Measurements from ENCODE around the gene IPO4. TPM values are rescaled to one million over a fixed set of nuclear protein-coding genes. Genes with fewer than 3 reads are reported as not detected.

IPO4 gene
- total and polyA plus RNA-seq, 10 of the 15 experiments (the other 5 are each of a cell fraction or from before 2014, with no cell fraction given), result 7.8 to 139 (median 37.6) TPM

- no peak for TF ChIP-seq SMAD1 (IDR thresholded peaks at IDR 0.05; ENCODE audit: low read depth, partially characterized antibody)
- peak; percentile 89 for TF ChIP-seq CHD2 (IDR thresholded peaks at IDR 0.05; ENCODE audit: borderline replicate concordance, low read depth, low read length)
- peak; percentile 53 for TF ChIP-seq MEF2B (IDR thresholded peaks at IDR 0.05; ENCODE audit: partially characterized antibody, poor library complexity, severe bottlenecking)
- peak; percentile 36 for TF ChIP-seq PBX3 (IDR thresholded peaks at IDR 0.05; ENCODE audit: insufficient replicate concordance, low read depth, low read length)
- TF ChIP-seq RUNX3 (IDR thresholded peaks at IDR 0.05; ENCODE audit: low read length), result peak; percentile 98
- peak; percentile 88 for TF ChIP-seq MYC (IDR thresholded peaks at IDR 0.05; ENCODE audit: insufficient read depth, insufficient read length, insufficient replicate concordance, low read length, severe bottlenecking)
- TF ChIP-seq EED (IDR thresholded peaks at IDR 0.05; ENCODE audit: low read depth), result peak; percentile 46; the same call in 1 of the 2 replicates
- no peak for TF ChIP-seq ZBTB4 (CRISPR knock-in tag; IDR thresholded peaks at IDR 0.05)
- TF ChIP-seq ELK1 (IDR thresholded peaks at IDR 0.05; ENCODE audit: low read depth, low read length), result peak; percentile 98
- peak; percentile 75 for TF ChIP-seq PKNOX1 (IDR thresholded peaks at IDR 0.05)
- peak; percentile 62; the same call in 1 of the 2 replicates for TF ChIP-seq FOXM1 (IDR thresholded peaks at IDR 0.05; ENCODE audit: low read depth, low read length)
- TF ChIP-seq POLR2A (IDR thresholded peaks at IDR 0.05; ENCODE audit: low read depth, low read length), result peak; percentile 94
- peak; percentile 81; the same call in 1 of the 2 replicates for TF ChIP-seq ZSCAN29 (IDR thresholded peaks at IDR 0.05)
- TF ChIP-seq NR2F1 (conservative IDR thresholded peaks at IDR 0.05), result no peak; the same call in 1 of the 2 replicates
- peak; percentile 37 for TF ChIP-seq SKIL (IDR thresholded peaks at IDR 0.05; ENCODE audit: low read depth, poor library complexity, severe bottlenecking)
- TF ChIP-seq EP300 (IDR thresholded peaks at IDR 0.05; ENCODE audit: borderline replicate concordance in 1 of 2, control insufficient read depth in 1 of 2, low read depth in 2 of 2, low read length in 2 of 2), result peak in 1 of 2 experiments; percentile 70; a peak in 2 of 4 replicates
Observed at GRCh38 chr14:24188251-24189058, at the start of gene IPO4 (continued).

All from GM12878 (cell line).